Ovary (tissue), 3 donors: Measurements from ENCODE around the gene SSR1.
"Not testable (repeated sequence)": the region's sequence is repeated elsewhere in the genome, so short reads cannot be mapped to it uniquely, and the experiment has no call there.

Source experiments
- CTCF ChIP-seq, 3 donors: fragments of 450-650 bp in 2 of 3; fragments of 200-600 bp in 1 of 3; IDR thresholded peaks; one replicate each; pipeline versions ENCODE4 v1.5.1 to v1.8.0; 2016 to 2022; ENCODE audit warnings: antibody characterized with exemption in 3 of 3, mild to moderate bottlenecking in 1 of 3
- EP300 ChIP-seq: sonication (generic); formaldehyde crosslinking; IDR thresholded peaks from one replicate; pipeline ENCODE4 v1.6.1; 2017; ENCODE audit warnings: antibody characterized with exemption
- donor health status: DM: no; HTN: no; CAD: no.

- not testable (repeated sequence) for TF ChIP-seq CTCF (IDR thresholded peaks at IDR 0.05); EP300
Measured at GRCh38 chr6:7319406-7319805, 6.4 kb upstream of the SSR1 start.
